Colonic mucosa (tissue), 4 donors: ENCODE results near the gene RAD51B. TPM values are rescaled to one million over a fixed set of nuclear protein-coding genes. Genes with fewer than 3 reads are reported as not detected.
A peak's percentile ranks its signal among the peaks of the same experiment; 100 is the strongest.

Source experiments
- DNase-seq: peaks from one replicate; pipeline ENCODE4 v3.0.0-alpha.2; 2020
- H3K27ac ChIP-seq: fragments of 200-600 bp; one replicate; pipeline ENCODE4 v1.8.0; 2021
- H3K27me3 ChIP-seq: fragments of 200-600 bp; one replicate; pipeline ENCODE4 v1.8.0; 2021
- H3K36me3 ChIP-seq: fragments of 200-600 bp; one replicate; pipeline ENCODE4 v1.8.0; 2021
- H3K4me1 ChIP-seq: fragments of 200-600 bp; one replicate; pipeline ENCODE4 v1.8.0; 2021; ENCODE audit warnings: mild to moderate bottlenecking
- H3K4me3 ChIP-seq: fragments of 200-600 bp; one replicate; pipeline ENCODE4 v1.8.0; 2021
- H3K9ac ChIP-seq, 2 donors: one replicate each; pipeline ENCODE4 v1.7.0; 2013; ENCODE audit warnings: control low read depth in 2 of 2, low read depth in 2 of 2, low read length in 2 of 2
- H3K9me3 ChIP-seq: fragments of 200-600 bp; one replicate; pipeline ENCODE4 v1.8.0; 2021
- CTCF ChIP-seq: fragments of 200-600 bp; IDR thresholded peaks from one replicate; pipeline ENCODE4 v1.8.0; 2022; ENCODE audit warnings: antibody characterized with exemption, mild to moderate bottlenecking
- intact Hi-C: fragments of 100-400 bp; cut with DNase I; formaldehyde crosslinking; loops from one replicate; pipeline ENCODE4 v1.14.1; 2022
- total RNA-seq, 2 donors: library from RNA; stranded (reverse); fragmentation: NEBNext Ultra II Directional in 1 of 2; extraction: Animal tissue kit (Norgen Biotek cat#: 25700) in 1 of 2; gene quantifications; one replicate each; pipeline ENCODE4 v1.2.1, GENCODE V29; 2021
- donor health status: healthy.
- donor health status: DM: no; HTN: no; CAD: no.
- donor health status: DM: no; HTN: no; CAD: no.

RAD51B gene
- total RNA-seq, 2 donors from 2014 or later: 12.7 to 22.0 TPM

GRCh38 chr14:67933266-67933665 lies 113.7 kb downstream of the RAD51B start:
- no peaks in the 10 kb centered on the region for H3K36me3 ChIP-seq
- TF ChIP-seq CTCF: no peak
- H3K9ac ChIP-seq: no peak overlapping the region
- DNase-seq: no peak
- H3K27ac ChIP-seq: no peak overlapping the region
- H3K4me1 ChIP-seq: no peaks in the 10 kb centered on the region
- H3K27me3 ChIP-seq: no peaks in the 10 kb centered on the region
- H3K4me3 ChIP-seq: no peak overlapping the region
- no peaks in the 10 kb centered on the region for H3K9me3 ChIP-seq
- intact Hi-C loops: loop anchor here (5.0 kb wide), 1 partner anchor 909 kb away; no protein-coding TSS in a partner anchor

- H3K27ac ChIP-seq: no peak overlapping the region
- no peak overlapping the region for H3K4me3 ChIP-seq
- H3K27me3 ChIP-seq: no peaks in the 10 kb centered on the region
- no peaks in the 10 kb centered on the region for H3K36me3 ChIP-seq
- TF ChIP-seq CTCF: peak; percentile 61
- no peak for DNase-seq
- intact Hi-C loops: loop anchor here (5.0 kb wide), 1 partner anchor 908 kb away; no protein-coding TSS in a partner anchor
- no peaks in the 10 kb centered on the region for H3K4me1 ChIP-seq
- peak overlapping the region in 1 of 2 donors; percentile 15 for H3K9ac ChIP-seq
- no peaks in the 10 kb centered on the region for H3K9me3 ChIP-seq
Observed at GRCh38 chr14:67934087-67934486, 114.5 kb downstream of the RAD51B start.

GRCh38 chr14:67934862-67935261 lies 115.3 kb downstream of the RAD51B start:
- no peaks in the 10 kb centered on the region for H3K4me1 ChIP-seq
- no peak for DNase-seq
- H3K4me3 ChIP-seq: no peak overlapping the region
- no peak for TF ChIP-seq CTCF
- intact Hi-C loops: loop anchor here (5.0 kb wide), 1 partner anchor 907 kb away; no protein-coding TSS in a partner anchor
- no peaks in the 10 kb centered on the region for H3K36me3 ChIP-seq
- no peaks in the 10 kb centered on the region for H3K27me3 ChIP-seq
- H3K9me3 ChIP-seq: no peaks in the 10 kb centered on the region
- no peak overlapping the region for H3K27ac ChIP-seq
- no peak overlapping the region for H3K9ac ChIP-seq

- no peak overlapping the region for H3K4me3 ChIP-seq
- H3K9me3 ChIP-seq: no peaks in the 10 kb centered on the region
- H3K36me3 ChIP-seq: no peaks in the 10 kb centered on the region
- H3K27me3 ChIP-seq: no peaks in the 10 kb centered on the region
- no peak overlapping the region for H3K9ac ChIP-seq
- TF ChIP-seq CTCF: no peak
- H3K4me1 ChIP-seq: no peaks in the 10 kb centered on the region
- intact Hi-C loops: no loop called here
- no peak overlapping the region for H3K27ac ChIP-seq
- DNase-seq: no peak
Observed at GRCh38 chr14:67935371-67935770, 115.8 kb downstream of the RAD51B start.

GRCh38 chr14:67938071-67938470 lies 118.5 kb downstream of the RAD51B start:
- TF ChIP-seq CTCF: no peak
- peaks cover 4% of the 10 kb centered on the region for H3K4me1 ChIP-seq
- no peaks in the 10 kb centered on the region for H3K9me3 ChIP-seq
- no peaks in the 10 kb centered on the region for H3K27me3 ChIP-seq
- intact Hi-C loops: no loop called here
- H3K9ac ChIP-seq: no peak overlapping the region
- H3K4me3 ChIP-seq: no peak overlapping the region
- no peak for DNase-seq
- H3K36me3 ChIP-seq: no peaks in the 10 kb centered on the region
- H3K27ac ChIP-seq: no peak overlapping the region
